Activated CD8-positive, alpha-beta T cell treated with anti-CD3 and anti-CD28 coated beads for 36 hours (primary cell): ENCODE results near the gene SGK1. TPM values are rescaled to one million over a fixed set of nuclear protein-coding genes. Genes with fewer than 3 reads are reported as not detected.

Experiments
- ATAC-seq: fragments of 200-7000 bp; cut with Tn5 transposase; one replicate; pipeline ENCODE4 v1.10.0; 2021; ENCODE audit warnings: mild to moderate bottlenecking, moderate library complexity
- CTCF ChIA-PET: fragments of 350-600 bp; sonication (Branson Sonifier 250); formaldehyde crosslinking; loops from one replicate; lab custom pipeline; 2021; ENCODE audit warnings: antibody characterized with exemption; lab: Charles Lee
- POLR2A ChIA-PET: fragments of 350-600 bp; sonication (Branson Sonifier 250); formaldehyde crosslinking; loops from one replicate; lab custom pipeline; 2021; ENCODE audit warnings: antibody characterized with exemption; lab: Charles Lee
- DNase-seq: peaks from one replicate; pipeline ENCODE4 v3.0.0-alpha.2; 2020
- H3K27ac Mint-ChIP-seq: one replicate; pipeline ENCODE4 v1.8.0; 2021; ENCODE audit warnings: mild to moderate bottlenecking, mixed read lengths
- H3K27me3 Mint-ChIP-seq: one replicate; pipeline ENCODE4 v1.8.0; 2021; ENCODE audit warnings: mixed read lengths
- H3K36me3 Mint-ChIP-seq: one replicate; pipeline ENCODE4 v1.8.0; 2021; ENCODE audit warnings: low read depth, mixed read lengths
- H3K4me1 Mint-ChIP-seq: one replicate; pipeline ENCODE4 v1.8.0; 2021; ENCODE audit warnings: low read depth, mixed read lengths
- H3K4me3 Mint-ChIP-seq: one replicate; pipeline ENCODE4 v1.8.0; 2021; ENCODE audit warnings: mild to moderate bottlenecking, moderate library complexity, mixed read lengths
- H3K9me3 Mint-ChIP-seq: one replicate; pipeline ENCODE4 v1.8.0; 2021; ENCODE audit warnings: mixed read lengths
- intact Hi-C: fragments of 100-400 bp; cut with micrococcal nuclease; formaldehyde crosslinking; loops from one replicate; pipeline ENCODE4 v1.10.0; 2022
- total RNA-seq, 2 experiments: library from RNA; stranded (reverse); gene quantifications; one replicate each; pipeline ENCODE4 v1.2.3, GENCODE V29; 2021
- TF ChIP-seq, protein P1 (sequence below): fragments of 200-600 bp; IDR thresholded peaks from one replicate; pipeline ENCODE4 v1.8.0; 2022; ENCODE audit warnings: antibody characterized with exemption, mild to moderate bottlenecking

The SGK1 gene
- total RNA-seq, 2 experiments from 2014 or later: 46.4 to 53.4 TPM

- H3K27me3 Mint-ChIP-seq: no peaks in the 10 kb centered on the region
- peaks cover 16% of the 10 kb centered on the region for H3K9me3 Mint-ChIP-seq
- peaks cover 1% of the 10 kb centered on the region for H3K36me3 Mint-ChIP-seq
- peaks cover 28% of the 10 kb centered on the region for H3K4me1 Mint-ChIP-seq
- H3K4me3 Mint-ChIP-seq: peak overlapping the region; percentile 62
- peak; percentile 38 for DNase-seq
- POLR2A ChIA-PET: interaction anchor here (0.6 to 1.5 kb wide), 6 partner anchors 12 to 519 kb away, joined by 3 to 6 read pairs (median 4); no protein-coding TSS in a partner anchor
- TF ChIP-seq, protein P1, sequence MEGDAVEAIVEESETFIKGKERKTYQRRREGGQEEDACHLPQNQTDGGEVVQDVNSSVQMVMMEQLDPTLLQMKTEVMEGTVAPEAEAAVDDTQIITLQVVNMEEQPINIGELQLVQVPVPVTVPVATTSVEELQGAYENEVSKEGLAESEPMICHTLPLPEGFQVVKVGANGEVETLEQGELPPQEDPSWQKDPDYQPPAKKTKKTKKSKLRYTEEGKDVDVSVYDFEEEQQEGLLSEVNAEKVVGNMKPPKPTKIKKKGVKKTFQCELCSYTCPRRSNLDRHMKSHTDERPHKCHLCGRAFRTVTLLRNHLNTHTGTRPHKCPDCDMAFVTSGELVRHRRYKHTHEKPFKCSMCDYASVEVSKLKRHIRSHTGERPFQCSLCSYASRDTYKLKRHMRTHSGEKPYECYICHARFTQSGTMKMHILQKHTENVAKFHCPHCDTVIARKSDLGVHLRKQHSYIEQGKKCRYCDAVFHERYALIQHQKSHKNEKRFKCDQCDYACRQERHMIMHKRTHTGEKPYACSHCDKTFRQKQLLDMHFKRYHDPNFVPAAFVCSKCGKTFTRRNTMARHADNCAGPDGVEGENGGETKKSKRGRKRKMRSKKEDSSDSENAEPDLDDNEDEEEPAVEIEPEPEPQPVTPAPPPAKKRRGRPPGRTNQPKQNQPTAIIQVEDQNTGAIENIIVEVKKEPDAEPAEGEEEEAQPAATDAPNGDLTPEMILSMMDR: no peak
- intact Hi-C loops: loop anchor here (10.0 kb wide), 1 partner anchor 177 kb away; no protein-coding TSS in a partner anchor
- ATAC-seq: peak; percentile 70
- CTCF ChIA-PET: interaction anchor here (0.7 to 2.2 kb wide), 10 partner anchors 11 to 589 kb away, joined by 3 to 11 read pairs (median 4); no protein-coding TSS in a partner anchor
- peak overlapping the region; percentile 81 for H3K27ac Mint-ChIP-seq
Observed at GRCh38 chr6:134351615-134352474, 33.9 kb upstream of the SGK1 start.

DNA sequence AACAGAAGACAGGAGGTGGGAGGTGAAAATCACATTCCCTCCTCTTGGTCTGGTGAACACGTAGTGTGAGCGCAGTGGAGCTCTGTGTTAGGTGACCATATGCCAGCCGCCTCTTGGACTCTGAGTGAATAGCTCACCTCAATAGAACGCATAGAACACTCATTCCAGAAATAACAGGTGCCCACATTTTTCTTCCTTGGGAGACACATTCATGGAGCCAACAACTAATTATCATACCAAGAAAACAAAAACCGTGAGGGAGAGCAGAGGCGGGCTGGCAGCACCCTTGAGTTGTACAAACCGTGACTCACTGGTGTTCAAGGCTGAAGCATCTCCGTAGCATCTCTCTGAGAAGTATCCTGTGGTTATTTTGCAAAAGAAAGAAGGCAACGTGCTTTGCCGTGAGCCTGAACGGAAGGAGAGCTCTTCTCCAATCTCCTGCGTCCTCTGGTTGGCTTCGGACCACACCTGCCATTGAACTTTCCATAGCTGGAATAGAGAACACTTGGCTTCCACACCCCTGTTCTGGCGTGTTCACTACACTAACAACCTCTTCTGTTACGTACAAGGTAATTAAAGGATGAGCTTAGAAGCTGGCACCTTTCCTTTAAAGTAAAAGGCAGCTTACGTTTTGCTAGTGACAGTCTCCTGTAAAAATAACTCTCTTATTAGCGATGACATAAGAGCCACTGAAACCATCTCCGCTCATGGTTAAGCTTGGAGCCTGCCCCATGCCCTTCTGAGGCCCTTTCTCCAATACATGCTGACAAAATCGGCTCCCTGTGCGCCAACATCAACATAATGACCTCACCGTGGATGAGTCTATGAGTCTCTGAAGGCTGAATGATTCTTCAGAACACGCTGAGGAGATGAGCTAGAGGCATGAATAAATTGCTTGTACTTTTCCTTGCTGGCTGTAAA, 30.2 kb upstream of the SGK1 start:
- H3K4me1 Mint-ChIP-seq: peaks cover 27% of the 10 kb centered on the region
- no peaks in the 10 kb centered on the region for H3K27me3 Mint-ChIP-seq
- intact Hi-C loops: no loop called here
- ChIA-PET POLR2A (interaction anchor here (0.7 kb wide), 2 partner anchors 15 to 42 kb away, joined by 3 read pairs; no protein-coding TSS in a partner anchor), CTCF (interaction anchor here (1.7 kb wide), 1 partner anchor 16 kb away, joined by 6 read pairs; no protein-coding TSS in a partner anchor)
- DNase-seq: no peak
- H3K27ac Mint-ChIP-seq: no peak overlapping the region
- ATAC-seq: no peak
- H3K36me3 Mint-ChIP-seq: no peaks in the 10 kb centered on the region
- no peaks in the 10 kb centered on the region for H3K9me3 Mint-ChIP-seq
- H3K4me3 Mint-ChIP-seq: no peak overlapping the region
- TF ChIP-seq, protein P1: no peak

DNA sequence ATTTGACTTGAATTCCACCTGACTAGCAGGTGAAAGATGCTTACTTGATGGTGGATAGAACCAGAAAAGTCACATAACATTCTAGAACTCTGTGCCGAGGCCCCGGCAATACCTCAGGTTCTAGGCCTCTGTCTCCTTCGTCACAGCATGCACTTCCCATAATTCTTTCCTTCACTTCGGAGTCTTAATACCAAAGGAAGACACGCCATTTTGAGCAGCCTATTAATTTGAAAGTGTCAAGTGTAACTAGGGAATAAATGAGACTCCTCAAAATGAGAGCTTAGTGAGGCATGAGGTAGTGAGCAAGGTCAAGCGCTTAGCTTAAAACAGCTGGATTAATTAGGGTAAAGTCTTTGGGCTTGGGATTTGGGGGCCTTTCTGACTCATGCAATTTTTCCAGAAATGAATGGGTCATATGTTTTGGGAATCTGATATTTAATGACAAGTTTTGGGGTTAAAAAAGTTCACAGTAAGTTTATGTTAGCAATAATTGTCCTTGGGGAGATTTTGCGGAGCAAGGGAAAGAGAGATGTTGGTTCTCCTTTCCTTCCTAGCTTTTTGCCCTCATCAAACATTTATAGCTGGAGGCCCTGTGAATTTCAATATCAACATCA, 29.1 kb upstream of the SGK1 start:
- ChIA-PET POLR2A (no interaction called here), CTCF (no interaction called here)
- Mint-ChIP-seq H3K27me3 (no peaks in the 10 kb centered on the region), H3K27ac (no peak overlapping the region), H3K36me3 (no peaks in the 10 kb centered on the region), H3K9me3 (no peaks in the 10 kb centered on the region), H3K4me1 (peaks cover 17% of the 10 kb centered on the region), H3K4me3 (no peak overlapping the region)
- no peak for ATAC-seq
- intact Hi-C loops: no loop called here
- TF ChIP-seq, protein P1: no peak
- DNase-seq: no peak

DNA sequence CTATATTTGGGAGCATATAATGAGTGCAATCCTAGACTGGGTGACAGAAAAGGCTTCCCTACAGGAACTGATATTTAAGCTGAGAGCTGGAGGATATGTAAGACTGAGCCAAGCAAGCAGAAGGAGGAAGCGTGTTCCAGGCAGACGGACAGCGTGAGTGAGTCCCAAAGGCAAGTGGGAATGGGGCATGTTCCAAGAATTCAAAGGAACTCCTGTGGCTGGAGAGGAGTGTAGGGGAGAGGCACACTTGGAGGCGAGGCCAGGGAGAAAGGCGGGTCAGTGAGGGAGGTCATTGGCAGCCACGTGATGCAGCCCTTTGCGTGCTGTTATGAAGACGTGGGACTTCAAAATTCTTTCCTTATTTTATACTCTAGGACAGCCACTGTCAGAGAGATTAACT, 27.9 kb upstream of the SGK1 start:
- ATAC-seq (no peak), DNase-seq (no peak)
- H3K27me3 Mint-ChIP-seq: no peaks in the 10 kb centered on the region
- ChIA-PET CTCF (no interaction called here), POLR2A (no interaction called here)
- peaks cover 7% of the 10 kb centered on the region for H3K4me1 Mint-ChIP-seq
- H3K27ac Mint-ChIP-seq: no peak overlapping the region
- H3K9me3 Mint-ChIP-seq: no peaks in the 10 kb centered on the region
- intact Hi-C loops: no loop called here
- H3K36me3 Mint-ChIP-seq: no peaks in the 10 kb centered on the region
- no peak overlapping the region for H3K4me3 Mint-ChIP-seq
- TF ChIP-seq, protein P1: no peak
